HEK293 (cell line): ENCODE data around the gene PHETA2.
A peak's percentile ranks its signal among the peaks of the same experiment; 100 is the strongest.

Experiments
- FEZF1 ChIP-seq: fragments of 450-650 bp; formaldehyde crosslinking; IDR thresholded peaks from 2 replicates; pipeline ENCODE4 v1.5.1; 2016; ENCODE audit warnings: missing biosample characterization, missing genetic modification characterization
- KLF16 ChIP-seq: fragments of 450-650 bp; formaldehyde crosslinking; IDR thresholded peaks from 2 replicates; pipeline ENCODE4 v1.5.1; 2017; ENCODE audit warnings: missing biosample characterization, missing genetic modification characterization
- MEIS1 ChIP-seq: sonication (generic); formaldehyde crosslinking; IDR thresholded peaks from 2 replicates; pipeline ENCODE4 v1.8.1; 2022; ENCODE audit warnings: missing genetic modification reagents, mild to moderate bottlenecking, borderline replicate concordance
- OSR2 ChIP-seq: fragments of 450-650 bp; formaldehyde crosslinking; IDR thresholded peaks from 2 replicates; pipeline ENCODE4 v1.5.1; 2016; ENCODE audit warnings: missing biosample characterization, missing genetic modification characterization
- OVOL3 ChIP-seq: fragments of 450-650 bp; formaldehyde crosslinking; IDR thresholded peaks from 2 replicates; pipeline ENCODE4 v1.5.1; 2016; ENCODE audit warnings: missing biosample characterization, missing genetic modification characterization
- RBAK ChIP-seq: fragments of 450-650 bp; formaldehyde crosslinking; IDR thresholded peaks from 2 replicates; pipeline ENCODE4 v1.5.1; 2016; ENCODE audit warnings: missing biosample characterization, missing genetic modification characterization
- SP2 ChIP-seq: fragments of 450-650 bp; formaldehyde crosslinking; IDR thresholded peaks from 2 replicates; pipeline ENCODE4 v1.5.1; 2016; ENCODE audit warnings: missing biosample characterization, missing genetic modification characterization
- SP7 ChIP-seq: fragments of 450-650 bp; formaldehyde crosslinking; IDR thresholded peaks from 2 replicates; pipeline ENCODE4 v1.5.1; 2016; ENCODE audit warnings: missing biosample characterization, missing genetic modification characterization
- TSHZ1 ChIP-seq: fragments of 450-650 bp; formaldehyde crosslinking; IDR thresholded peaks from 2 replicates; pipeline ENCODE4 v1.5.1; 2016; ENCODE audit warnings: missing biosample characterization, missing genetic modification characterization, borderline replicate concordance
- ZBTB1 ChIP-seq: fragments of 450-650 bp; formaldehyde crosslinking; IDR thresholded peaks from 2 replicates; pipeline ENCODE4 v1.5.1; 2016; ENCODE audit warnings: missing biosample characterization, missing genetic modification characterization
- ZBTB6 ChIP-seq: fragments of 450-650 bp; formaldehyde crosslinking; IDR thresholded peaks from 2 replicates; pipeline ENCODE4 v1.5.1; 2017; ENCODE audit warnings: missing biosample characterization, missing genetic modification characterization
- ZBTB7A ChIP-seq: fragments of 450-650 bp; formaldehyde crosslinking; IDR thresholded peaks from 2 replicates; pipeline ENCODE4 v1.5.1; 2016; ENCODE audit warnings: low read depth, missing biosample characterization, missing genetic modification characterization
- ZFHX2 ChIP-seq: fragments of 450-650 bp; formaldehyde crosslinking; conservative IDR thresholded peaks from 2 replicates; pipeline ENCODE4 v1.5.1; 2016; ENCODE audit warnings: missing biosample characterization, missing genetic modification characterization
- ZFP37 ChIP-seq: fragments of 450-650 bp; formaldehyde crosslinking; IDR thresholded peaks from 2 replicates; pipeline ENCODE4 v1.5.1; 2016; ENCODE audit warnings: missing biosample characterization, missing genetic modification characterization
- ZNF133 ChIP-seq: fragments of 450-650 bp; formaldehyde crosslinking; IDR thresholded peaks from 2 replicates; pipeline ENCODE4 v1.5.1; 2016; ENCODE audit warnings: missing biosample characterization, missing genetic modification characterization
- ZNF146 ChIP-seq: fragments of 450-650 bp; formaldehyde crosslinking; IDR thresholded peaks from 2 replicates; pipeline ENCODE4 v1.5.1; 2016; ENCODE audit warnings: missing biosample characterization, missing genetic modification characterization
- ZNF19 ChIP-seq: fragments of 450-650 bp; formaldehyde crosslinking; IDR thresholded peaks from 2 replicates; pipeline ENCODE4; 2016; ENCODE audit warnings: missing biosample characterization, missing genetic modification characterization, low read depth
- ZNF221 ChIP-seq: fragments of 450-650 bp; formaldehyde crosslinking; IDR thresholded peaks from 2 replicates; pipeline ENCODE4 v1.5.1; 2017; ENCODE audit warnings: missing biosample characterization, missing genetic modification characterization, borderline replicate concordance
- ZNF391 ChIP-seq: fragments of 450-650 bp; formaldehyde crosslinking; IDR thresholded peaks from 2 replicates; pipeline ENCODE4 v1.5.1; 2016; ENCODE audit warnings: low read depth, missing biosample characterization, missing genetic modification characterization, borderline replicate concordance
- ZNF416 ChIP-seq: fragments of 450-650 bp; formaldehyde crosslinking; IDR thresholded peaks from 2 replicates; pipeline ENCODE4 v1.5.1; 2016; ENCODE audit warnings: missing biosample characterization, missing genetic modification characterization
- ZNF488 ChIP-seq: fragments of 450-650 bp; formaldehyde crosslinking; IDR thresholded peaks from 2 replicates; pipeline ENCODE4 v1.5.1; 2016; ENCODE audit warnings: missing biosample characterization, missing genetic modification characterization
- ZNF518A ChIP-seq: fragments of 450-650 bp; formaldehyde crosslinking; conservative IDR thresholded peaks from 2 replicates; pipeline ENCODE4 v1.5.1; 2016; ENCODE audit warnings: low read depth, missing biosample characterization, missing genetic modification characterization
- ZNF544 ChIP-seq: fragments of 450-650 bp; formaldehyde crosslinking; IDR thresholded peaks from 2 replicates; pipeline ENCODE4 v1.5.0; 2017; ENCODE audit warnings: missing biosample characterization, missing genetic modification characterization
- ZNF610 ChIP-seq: fragments of 450-650 bp; formaldehyde crosslinking; IDR thresholded peaks from 2 replicates; pipeline ENCODE4 v1.5.1; 2016; ENCODE audit warnings: missing biosample characterization, missing genetic modification characterization, borderline replicate concordance
- ZNF623 ChIP-seq: fragments of 450-650 bp; formaldehyde crosslinking; IDR thresholded peaks from 2 replicates; pipeline ENCODE4 v1.5.1; 2016; ENCODE audit warnings: missing biosample characterization, missing genetic modification characterization
- ZNF660 ChIP-seq: fragments of 450-650 bp; IDR thresholded peaks from 2 replicates; pipeline ENCODE4 v1.5.1; 2018; ENCODE audit warnings: missing biosample characterization, mild to moderate bottlenecking, missing genetic modification characterization
- ZNF692 ChIP-seq: fragments of 450-650 bp; formaldehyde crosslinking; IDR thresholded peaks from 2 replicates; pipeline ENCODE4 v1.5.1; 2016; ENCODE audit warnings: missing biosample characterization, missing genetic modification characterization
- ZSCAN16 ChIP-seq: fragments of 450-650 bp; formaldehyde crosslinking; IDR thresholded peaks from 2 replicates; pipeline ENCODE4 v1.5.1; 2016; ENCODE audit warnings: missing biosample characterization, missing genetic modification characterization

The PHETA2 gene

GRCh38 chr22:42070517-42071422 lies 3.3 kb upstream of the PHETA2 start, which contains the start of gene NAGA (continued):
- TF ChIP-seq ZNF146 (tag by site-specific recombination) (no peak), FEZF1 (tag by site-specific recombination) (no peak), ZNF133 (tag by site-specific recombination) (no peak), OSR2 (tag by site-specific recombination) (peak; percentile 38), ZNF488 (tag by site-specific recombination) (no peak), ZNF416 (tag by site-specific recombination) (no peak), ZFHX2 (tag by site-specific recombination) (peak; percentile 90), ZBTB7A (tag by site-specific recombination) (peak; percentile 20; the same call in 1 of the 2 replicates), ZBTB6 (no peak), ZNF391 (tag by site-specific recombination) (0 out of 2 replicates have a peak, but pooled peaks have one; percentile 31), ZFP37 (no peak), ZNF660 (tag by site-specific recombination) (no peak), MEIS1 (no peak), ZNF623 (tag by site-specific recombination) (no peak), ZNF221 (no peak), ZNF692 (tag by site-specific recombination) (peak; percentile 78), ZBTB1 (tag by site-specific recombination) (no peak; the same call in 1 of the 2 replicates), ZSCAN16 (tag by site-specific recombination) (no peak), SP2 (tag by site-specific recombination) (peak; percentile 99), ZNF518A (tag by site-specific recombination) (no peak), KLF16 (tag by site-specific recombination) (peak; percentile 37; the same call in 1 of the 2 replicates), TSHZ1 (tag by site-specific recombination) (no peak), RBAK (no peak), ZNF610 (tag by site-specific recombination) (0 out of 2 replicates have a peak, but pooled peaks have one; percentile 31), ZNF19 (tag by site-specific recombination) (no peak), SP7 (peak; percentile 87), ZNF544 (tag by site-specific recombination) (no peak), OVOL3 (tag by site-specific recombination) (no peak)
